DMS 273 (cell line): Measurements from ENCODE around the gene SLC6A2.
A peak's percentile ranks its signal among the peaks of the same experiment; 100 is the strongest.
"Not testable (repeated sequence)": the region's sequence is repeated elsewhere in the genome, so short reads cannot be mapped to it uniquely, and the experiment has no call there.

ENCODE experiments used
- DNase-seq: peaks from one replicate; lab custom pipeline; 2025; ENCODE audit not compliant: unreplicated experiment; lab: John Stamatoyannopoulos, UW

The SLC6A2 gene

DNA sequence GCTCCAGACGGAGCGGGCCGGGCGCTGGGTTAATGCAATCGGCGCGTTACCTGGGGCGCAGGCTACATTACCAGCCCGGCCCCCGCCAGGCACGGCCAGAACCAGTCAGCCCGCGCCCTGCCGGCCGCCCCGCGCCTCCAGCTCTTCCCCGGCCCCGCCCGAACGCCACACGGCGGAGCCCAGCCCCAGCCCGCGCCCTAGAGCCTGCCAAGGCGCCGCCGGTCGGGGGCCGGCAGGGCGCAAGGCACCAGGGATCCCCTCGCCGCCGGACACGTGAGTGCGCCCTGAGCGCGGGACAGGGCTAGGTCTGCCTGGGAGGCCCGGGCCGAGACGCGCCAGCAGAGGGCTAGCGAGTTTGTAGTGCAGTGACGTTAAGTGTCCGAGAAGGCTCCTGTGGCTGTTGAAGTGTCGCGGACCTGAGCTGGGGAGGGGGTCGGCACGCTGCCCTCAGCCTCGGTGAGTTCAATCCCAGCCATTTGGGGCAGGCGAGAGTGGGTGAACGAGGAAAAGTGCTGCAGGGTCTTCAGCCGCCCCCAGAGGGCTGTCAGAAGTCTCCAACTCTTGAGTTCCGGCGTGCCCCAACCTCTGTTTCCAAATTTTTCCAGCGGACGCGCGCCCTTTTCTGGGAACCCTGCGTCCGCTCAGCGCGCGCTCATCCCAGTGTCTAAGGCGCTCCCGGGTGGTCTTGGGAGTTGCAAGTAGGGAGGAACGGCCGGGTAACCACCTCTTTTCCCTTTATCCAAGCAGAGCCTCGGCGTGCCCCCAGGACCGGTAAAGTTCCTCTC, at the start of gene SLC6A2:
TSS of gene SLC6A2 (plus strand) at position 92 of the 785 bp plus-strand sequence. CDS start 707 bp downstream, outside the sequence.
- peak; percentile 73 for DNase-seq

DNA sequence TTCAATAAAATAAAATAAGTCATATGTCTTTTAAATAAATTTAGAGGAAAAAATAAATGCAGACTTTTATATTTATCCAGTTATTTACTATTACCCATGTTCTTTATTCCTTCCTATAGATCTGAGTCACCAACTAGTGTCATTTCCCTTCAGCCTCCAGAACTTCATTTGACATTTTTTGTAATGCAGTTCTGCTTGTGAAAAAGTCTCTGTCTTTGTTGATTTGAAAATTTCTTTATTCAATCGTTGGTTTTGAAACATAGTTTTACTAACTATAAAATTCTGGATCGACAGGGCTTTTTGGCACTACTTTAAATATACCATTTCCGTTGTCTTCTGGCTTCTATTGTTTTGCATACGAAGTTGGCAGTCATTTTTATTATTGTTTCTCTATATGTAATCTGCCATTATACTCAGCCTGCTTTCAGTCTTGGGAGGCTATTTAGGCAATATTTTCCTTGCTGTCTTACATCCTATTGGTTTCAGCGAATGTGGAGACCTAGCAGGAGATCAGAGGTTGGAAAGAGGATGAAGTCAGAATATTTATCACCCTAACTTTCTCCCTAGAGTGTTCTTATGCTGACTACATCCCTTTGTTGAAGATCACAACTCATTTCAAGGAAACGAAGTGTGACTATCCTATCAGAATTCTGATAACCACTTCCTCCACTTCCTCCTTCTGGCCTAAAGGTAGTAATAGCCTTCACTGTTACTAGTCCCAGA, 42.0 kb upstream of the SLC6A2 start:
- no peak for DNase-seq

DNA sequence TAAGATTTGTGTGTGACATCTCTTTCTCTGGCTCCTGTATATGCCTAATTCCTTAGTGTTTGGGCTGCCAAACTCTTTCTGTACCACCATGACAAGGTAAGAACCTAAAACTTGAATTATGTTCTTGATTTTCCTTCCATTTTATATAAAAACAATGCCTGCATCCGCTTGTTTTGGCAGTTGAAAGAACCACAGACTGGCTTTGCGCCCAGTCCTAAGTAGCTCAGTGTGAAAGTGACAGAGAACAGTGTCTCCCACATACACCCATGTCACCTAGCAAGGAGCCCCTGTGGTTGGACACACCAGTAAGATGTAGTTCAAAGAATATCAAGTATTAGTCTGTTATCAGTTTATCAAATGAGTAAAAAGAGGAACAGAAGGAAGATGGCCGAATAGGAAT, 40.7 kb upstream of the SLC6A2 start:
- no peak for DNase-seq

DNA sequence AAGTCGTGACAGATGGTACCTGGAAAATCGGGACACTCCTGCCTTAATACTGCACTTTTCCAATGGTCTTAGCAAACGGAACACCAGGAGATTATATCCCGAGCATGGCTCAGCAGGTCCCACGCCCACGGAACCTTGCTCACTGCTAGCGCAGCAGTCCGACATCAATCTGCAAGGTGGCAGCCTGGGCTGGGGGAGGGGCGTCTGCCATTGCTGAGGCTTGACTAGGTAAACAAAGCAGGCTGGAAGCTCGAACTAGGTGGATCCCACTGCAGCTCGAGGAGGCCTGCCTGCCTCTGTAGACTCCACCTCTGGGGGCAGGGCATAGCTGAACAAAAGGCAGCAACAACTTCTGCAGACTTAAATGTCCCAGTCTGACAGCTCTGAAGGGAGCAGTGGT, 40.1 kb upstream of the SLC6A2 start:
- DNase-seq, result not testable (repeated sequence)

DNA sequence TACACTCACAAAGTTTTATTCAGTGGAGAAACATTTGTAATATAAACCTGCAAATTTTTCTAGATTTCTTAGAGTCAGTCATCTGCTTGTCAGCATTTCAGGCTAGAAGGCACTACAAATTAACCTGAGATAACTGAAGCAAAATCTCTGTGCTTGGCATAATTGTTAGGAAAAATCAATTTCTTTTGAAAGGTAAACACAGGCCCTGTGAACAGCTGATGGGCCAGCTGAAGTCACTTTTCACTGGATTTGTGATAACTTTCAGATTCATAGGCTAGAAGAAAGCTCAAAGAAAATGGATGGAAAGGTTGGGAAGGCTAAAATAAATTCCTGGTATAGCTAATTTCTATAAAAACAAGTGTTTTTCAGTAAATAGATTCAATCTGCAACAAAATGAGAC, 34.0 kb upstream of the SLC6A2 start:
- DNase-seq, result no peak

DNA sequence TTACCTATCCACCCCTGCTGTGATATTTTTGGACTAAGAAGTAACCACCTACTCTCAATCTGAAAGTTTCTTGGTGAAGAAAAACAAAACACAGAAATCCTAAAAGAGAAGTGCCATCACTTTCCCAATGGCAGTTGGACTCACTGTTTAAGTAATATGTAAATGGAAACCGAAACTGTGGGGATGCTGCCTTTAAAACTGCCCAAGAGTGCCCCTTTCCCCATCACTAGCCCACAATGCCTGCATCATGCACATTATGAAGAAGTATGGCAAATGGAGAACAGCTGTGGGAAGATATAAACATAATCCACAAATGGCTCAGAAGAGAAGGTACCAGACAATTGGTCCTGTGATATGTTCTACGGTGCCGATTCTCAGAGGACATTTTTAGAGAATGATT, 33.5 kb upstream of the SLC6A2 start:
- DNase-seq, result no peak

DNA sequence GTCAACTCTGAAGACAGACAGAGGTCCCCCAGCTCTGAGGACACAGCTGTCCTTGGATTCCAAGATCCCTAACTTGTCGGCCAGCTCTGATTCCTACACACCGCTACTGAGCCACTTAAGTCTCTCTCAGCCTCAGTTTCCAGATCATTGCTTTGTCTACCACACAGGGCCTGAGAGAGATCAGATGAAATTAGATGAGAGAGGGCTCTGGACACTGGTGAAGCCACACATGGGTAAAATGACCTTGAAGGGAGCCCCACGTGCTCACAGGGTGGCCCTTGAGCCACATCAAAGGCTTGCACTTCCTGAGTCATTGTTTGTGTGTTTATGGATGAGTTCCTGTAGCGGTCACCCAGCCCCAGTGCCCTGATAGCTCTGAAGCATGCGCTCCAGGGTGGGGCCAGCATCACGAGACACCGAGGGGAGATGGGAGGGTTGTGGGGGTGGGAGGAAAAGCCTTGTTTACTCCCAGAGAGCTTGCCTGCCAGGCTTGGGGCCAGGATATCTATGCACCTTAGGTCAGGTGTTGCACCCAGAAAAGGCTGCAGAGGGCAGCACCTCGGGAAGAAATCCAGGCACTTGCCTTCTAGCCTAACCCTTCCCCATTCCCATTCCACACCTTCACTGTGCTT, 32.7 kb upstream of the SLC6A2 start:
- DNase-seq, result peak; percentile 52

DNA sequence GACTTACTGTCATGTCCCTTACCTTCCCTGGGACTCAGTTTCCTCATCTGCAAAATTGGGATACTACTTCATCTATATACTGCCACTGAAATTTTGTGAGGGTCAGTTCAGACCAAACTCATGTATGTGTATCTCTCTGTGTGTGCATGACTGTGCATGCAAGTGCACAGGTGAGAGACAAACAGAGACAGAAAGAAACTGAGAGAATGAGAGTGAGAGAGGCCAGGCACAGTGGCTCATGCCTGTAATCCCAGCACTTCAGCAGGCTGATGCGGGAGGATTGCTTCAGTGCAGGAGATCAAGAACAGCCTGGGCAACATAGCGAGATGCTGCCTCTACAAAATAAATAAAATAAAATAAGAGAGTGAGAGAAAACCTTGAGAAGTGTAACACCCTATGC, 32.1 kb upstream of the SLC6A2 start:
- no peak for DNase-seq

DNA sequence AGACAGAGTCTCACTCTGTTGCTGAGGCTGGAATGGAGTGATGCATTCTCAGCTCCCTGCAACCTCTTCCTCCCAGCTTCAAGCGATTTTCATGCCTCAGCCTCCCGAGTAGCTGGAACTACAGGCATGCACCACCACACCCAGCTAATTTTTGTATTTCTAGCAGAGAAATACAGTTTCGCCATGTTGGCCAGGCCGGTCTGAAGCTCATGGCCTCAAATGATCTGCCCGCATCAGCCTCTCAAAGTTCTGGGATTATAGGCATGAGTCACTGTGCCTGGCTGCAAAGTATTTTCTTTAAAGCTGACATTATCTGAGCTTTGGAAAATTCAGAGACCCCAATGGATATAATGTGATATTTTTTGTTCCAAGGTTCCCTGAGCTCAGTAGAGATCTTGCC, 31.1 kb upstream of the SLC6A2 start:
- no peak for DNase-seq

DNA sequence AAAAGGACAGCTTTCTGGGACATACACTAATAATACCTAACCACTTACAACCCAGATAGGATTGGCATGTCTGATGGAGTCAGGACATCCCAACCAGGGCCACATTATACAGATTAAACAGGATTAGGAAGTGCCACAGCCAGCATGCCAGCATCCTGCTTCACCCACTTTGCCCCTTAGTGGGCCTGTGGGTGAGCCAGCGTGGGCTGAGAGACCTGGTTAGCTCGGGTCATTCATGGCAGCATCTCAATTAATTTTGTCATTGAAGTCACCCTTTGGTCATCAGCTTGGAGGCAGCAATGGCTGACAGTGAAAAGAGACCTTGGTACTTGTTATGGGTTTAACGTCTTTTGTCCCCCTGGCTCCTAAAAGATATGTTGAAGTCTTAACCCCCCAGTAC, 29.9 kb upstream of the SLC6A2 start:
- DNase-seq, result no peak

DNA sequence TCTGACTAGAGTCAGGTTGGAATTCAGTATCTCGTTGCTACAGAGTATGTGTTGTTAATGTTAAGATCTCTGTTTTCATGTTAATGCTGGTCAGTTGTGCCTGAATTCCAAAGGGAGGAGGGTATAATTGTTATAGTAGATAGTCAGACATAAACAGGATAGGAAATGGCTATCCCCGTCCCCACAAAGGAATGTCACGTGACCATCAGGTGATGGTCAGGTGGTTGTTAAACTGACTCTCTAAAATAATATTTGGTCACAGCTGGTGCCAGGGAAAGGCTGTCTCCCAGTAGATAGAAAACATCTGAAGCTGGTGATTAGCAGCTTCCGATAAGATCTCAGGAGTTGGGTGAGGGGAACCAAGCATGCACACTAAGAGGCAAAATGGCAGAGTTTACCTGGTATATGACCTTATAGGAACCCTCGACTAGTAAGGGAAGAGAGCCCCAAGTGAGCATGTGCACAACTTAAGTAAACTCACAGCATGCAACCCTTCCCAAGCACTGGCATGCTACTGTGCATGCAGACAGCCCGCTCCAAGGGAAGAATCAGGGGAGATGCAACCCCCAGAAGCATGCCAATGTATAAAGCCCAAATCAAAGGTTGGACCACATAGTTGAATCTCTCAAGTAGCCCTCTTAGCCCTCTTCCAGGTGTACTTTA, 27.4 kb upstream of the SLC6A2 start:
- DNase-seq, result no peak

DNA sequence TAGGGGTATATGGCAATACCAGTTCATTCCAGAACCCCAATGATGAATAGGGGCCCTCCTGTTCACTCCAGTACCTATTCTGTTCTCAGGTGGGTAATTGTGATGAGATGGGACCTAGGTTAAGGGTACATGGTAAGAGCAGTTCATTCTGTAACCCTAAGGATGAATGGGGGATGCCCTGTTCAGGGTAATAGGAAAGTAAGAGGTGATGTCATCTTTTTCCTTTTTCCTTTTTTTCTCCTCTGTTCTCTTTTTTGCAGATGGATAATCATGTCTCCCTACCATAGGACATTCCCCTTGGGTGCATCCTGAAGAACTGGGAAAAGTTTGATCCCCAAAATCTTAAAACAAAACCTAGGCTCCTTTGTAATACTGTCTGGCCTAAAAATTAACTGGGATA, 25.0 kb upstream of the SLC6A2 start:
- no peak for DNase-seq

DNA sequence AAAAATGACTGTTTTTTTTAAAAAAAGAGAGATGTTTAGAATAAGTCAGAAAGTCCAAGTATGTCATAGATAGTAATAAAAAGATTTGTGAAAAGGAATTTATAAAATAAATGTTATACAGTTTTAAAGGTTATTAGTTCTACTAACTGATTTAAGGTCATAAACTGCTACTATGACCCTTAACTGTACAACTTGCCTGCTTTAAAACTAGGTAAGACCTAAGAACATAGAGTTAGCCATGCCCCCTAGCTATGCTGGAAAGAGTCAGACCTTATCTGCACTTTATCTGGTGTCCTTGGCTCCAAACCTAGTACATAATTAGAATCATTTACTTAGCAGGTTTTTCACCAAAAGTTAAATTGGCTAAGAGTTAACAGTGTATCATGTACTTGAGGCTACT, 23.5 kb upstream of the SLC6A2 start:
- DNase-seq, result no peak

DNA sequence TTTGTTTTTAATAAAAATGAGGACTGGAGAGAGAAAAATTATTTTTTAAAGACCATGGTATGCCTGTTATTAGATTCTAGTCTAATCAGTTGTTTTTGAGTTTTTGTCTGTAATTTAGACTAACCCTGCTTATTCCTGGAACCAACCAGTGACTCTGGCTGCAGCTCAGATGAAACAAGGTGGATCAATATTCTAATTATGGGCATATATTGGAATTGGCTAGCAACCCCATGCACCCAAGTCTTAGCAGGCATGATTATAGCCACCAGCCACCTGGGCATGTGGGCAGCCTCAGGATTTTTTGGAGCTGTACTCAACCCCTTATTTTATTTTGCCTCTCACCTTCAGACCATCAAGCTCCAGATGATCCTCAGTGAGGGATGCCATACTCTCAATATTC, 21.6 kb upstream of the SLC6A2 start:
- DNase-seq, result no peak

DNA sequence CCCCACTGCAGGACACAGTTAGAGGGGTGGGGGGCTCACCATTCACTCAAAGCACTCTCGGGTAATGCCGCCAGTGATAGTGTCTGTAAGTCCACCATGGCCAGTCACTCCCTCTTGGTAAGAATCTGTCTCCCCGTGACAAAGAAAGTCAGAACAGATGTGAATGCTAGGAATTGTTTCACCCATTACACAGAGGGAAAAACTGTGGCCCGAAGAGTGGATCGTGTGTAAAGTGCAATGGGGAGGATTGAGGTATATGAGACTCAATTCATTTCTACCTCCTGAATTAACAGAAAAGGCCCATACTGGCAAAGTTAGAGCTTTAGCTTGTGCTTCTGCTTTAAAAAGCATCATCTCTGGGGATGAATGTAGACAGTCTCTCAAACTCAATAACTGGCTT, 17.5 kb upstream of the SLC6A2 start:
- DNase-seq, result no peak

DNA sequence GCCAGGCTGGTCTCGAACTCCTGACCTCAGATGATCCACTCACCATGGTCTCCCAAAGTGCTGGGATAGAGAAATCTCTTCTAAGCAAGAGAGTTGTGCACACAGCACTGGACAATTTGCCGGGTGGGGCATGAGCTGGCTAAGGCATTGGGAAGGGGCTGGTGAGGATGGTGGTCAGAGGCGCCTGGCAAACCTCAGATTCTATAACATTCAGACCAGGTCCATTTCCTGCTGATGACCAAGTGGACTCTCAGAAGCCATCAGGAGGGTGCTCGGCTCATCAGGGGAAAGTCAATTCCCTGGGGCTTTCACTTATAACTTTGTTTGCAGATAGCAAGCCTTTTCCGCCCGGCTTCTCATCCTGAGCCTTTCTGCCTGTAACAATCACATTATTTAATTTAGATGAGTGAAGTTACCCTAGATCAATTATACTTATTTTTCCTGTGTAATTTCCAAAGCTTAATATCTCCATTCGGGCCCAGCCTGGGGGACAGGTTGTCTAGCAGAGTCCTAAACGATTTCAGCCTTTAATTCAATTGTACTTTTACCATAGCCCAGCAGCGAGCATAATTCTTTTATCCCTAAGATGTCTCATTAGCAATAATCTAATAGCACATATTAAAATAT, 15.0 kb upstream of the SLC6A2 start:
- DNase-seq, result no peak

DNA sequence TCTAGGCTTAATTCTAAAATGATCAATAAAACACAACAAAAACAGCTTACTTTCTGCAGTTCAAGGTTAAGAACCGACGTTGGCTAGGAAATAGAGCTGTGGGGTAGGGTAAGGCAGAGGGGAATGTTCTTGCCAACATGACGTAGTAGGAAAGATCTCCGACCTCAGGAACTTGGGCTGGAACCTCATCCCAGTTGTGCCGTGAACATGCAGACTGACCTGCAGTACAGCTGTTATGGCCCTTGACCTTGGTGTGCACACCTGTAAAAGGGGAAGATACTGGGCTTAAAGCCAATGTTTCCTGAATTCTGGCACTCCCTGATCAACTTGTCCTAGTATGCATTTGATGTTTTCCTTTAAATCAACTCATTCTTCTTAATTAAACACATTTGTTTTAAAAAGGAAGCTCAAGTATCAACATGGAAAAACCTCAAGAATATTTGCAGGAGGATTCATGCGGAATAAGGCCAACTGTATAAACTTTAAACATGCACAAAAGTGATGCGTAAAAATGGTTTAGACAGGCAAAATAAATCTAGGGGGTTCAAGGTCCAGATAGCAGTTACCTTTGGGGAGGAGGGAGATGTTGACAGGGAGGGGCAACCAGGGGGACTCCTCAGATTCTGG, 14.2 kb upstream of the SLC6A2 start:
- DNase-seq, result no peak

DNA sequence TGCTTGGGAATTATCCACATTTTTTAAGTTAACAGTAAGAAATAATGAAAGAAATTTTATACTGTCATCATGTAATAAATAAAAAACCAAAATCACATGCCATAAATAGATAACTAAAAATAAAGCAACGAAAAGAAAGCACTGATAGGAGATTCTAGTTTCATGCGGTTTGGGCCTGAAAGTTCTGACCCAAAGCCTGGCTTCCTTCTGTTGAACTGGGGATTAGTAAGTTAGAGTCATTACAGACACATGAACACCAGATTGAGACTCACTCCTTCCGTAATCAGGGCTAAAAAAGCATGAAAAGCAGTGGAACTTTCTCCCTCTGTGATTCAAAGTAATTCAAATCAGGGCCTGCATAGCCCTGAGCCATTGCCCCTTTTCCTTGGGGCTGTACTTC, 13.2 kb upstream of the SLC6A2 start:
- no peak for DNase-seq

DNA sequence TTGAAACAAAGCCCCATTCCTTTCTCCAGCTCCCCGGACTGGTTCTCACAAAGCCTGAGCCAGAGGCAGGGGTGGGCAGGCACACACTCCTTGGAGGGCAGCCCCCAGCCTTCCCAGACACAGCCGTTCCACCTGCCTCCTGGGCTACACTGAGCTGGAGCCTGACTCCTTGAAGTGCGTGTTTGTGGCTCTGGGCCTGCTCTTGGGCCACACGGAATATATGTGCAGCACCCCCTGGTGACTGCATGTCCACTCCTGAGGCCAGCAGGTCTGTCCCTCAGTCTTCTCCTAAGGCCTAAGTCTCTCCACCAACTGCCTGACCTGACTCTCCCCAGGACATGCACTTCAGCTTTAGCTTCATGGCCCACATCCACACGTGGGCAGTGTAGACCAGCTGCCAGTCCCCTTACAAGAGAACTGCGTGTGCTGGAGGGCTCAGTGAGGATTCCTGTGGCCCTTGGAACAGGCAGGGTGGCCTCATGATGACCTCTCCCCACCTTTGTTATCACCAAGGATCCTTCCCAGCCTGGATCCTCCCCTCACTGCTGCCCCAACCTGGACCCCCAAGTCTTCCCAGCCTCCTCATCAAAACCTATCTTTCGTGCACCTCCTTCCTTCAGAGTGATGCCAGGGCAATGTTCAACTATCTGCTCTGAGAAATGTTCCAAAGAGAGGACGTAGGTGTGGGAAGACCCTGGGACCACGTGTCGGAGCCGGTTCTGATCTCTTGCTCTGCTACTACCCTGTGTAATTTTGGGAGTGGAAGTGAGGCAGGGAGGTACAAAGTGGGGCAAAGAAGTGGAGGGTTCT, 12.4 kb upstream of the SLC6A2 start:
- no peak for DNase-seq

DNA sequence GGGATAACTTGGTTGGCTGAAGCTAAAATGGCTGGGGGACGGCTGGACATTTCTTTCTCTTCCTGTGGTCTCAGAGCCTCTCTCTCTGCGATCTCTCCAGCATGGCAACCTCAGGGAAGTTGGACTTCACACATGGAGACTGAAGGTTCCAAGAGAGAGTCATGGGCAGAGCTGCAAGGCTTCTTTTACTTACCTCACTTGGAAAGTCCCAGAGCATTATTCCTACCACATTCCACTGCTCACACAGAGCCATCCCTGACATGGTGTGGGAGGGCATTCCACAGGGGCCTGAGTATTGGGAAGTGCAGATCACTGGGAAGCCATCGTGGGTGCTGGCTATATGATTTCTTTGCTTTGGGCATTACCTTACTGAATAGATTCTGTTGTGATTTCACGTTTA, 9.8 kb upstream of the SLC6A2 start:
- no peak for DNase-seq
